Fibroblast of pulmonary artery (primary cell): ENCODE data around the gene LY6G6C.

Experiments
- DNase-seq: peaks from one replicate; pipeline ENCODE4 v3.0.0-alpha.2; 2010; ENCODE audit warnings: low read depth
- H3K4me3 ChIP-seq: replicated peaks from 2 replicates; pipeline ENCODE4 v1.5.1; 2011; ENCODE audit warnings: low read depth, mild to moderate bottlenecking, control low read depth, low read length, moderate library complexity
- TF ChIP-seq, protein P1 (sequence below): IDR thresholded peaks from 2 replicates; pipeline ENCODE4 v1.5.1; 2011; ENCODE audit warnings: mild to moderate bottlenecking, control low read depth, low read length, inconsistent platforms; ENCODE audit errors: missing control alignments

The LY6G6C gene

DNA sequence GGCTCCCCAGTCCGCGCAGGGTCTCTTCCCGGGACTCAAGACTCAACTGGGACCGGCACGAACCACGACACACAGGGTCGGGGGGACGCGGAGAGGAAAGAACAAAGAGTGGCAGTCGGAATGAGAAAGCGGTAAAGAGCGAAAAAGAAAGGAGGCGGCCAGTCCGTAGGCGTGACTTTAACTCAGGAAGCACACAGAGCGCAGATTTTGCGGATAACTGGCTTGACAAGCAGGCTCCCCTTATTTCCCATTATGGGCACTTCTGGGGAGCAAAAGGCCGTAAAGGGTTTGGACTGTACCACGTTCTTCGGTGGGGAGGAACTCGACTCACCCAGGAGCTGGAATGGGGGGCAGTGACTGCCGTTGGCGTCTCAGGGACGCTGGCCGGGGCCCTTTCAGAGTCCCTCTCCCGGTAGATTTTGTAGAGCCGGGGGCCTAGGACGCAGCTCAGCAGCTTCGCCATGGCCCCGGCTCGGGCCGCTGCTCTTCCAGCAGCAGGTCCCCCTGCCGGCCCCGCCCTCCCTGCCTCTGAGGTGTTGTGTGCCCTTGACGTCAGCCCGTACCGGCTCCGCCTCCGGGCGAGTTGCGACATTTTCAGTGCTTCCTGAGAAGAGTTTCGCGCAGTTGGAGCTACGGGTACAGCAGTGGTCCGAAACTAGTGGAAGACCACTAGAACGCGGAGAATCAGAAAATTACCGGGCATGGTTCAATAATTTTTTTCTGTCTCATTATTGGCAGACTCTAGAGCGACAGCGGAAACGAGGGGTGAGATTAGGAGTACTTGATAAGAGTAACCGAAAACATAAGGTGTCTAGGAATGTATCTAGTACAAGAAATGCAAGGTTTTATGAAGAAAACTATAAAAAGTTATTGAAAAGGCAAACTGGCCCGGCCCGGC lies 18.5 kb downstream of the LY6G6C start, which contains the start of gene ABHD16A:
Gene ABHD16A, minus strand, starts transcription at position 506 of the 898 bp plus-strand sequence. Its CDS starts 43 bp downstream, at position 463.
- peak; percentile 99 for DNase-seq
- H3K4me3 ChIP-seq = peak within 1 kb of the TSS; percentile 97
- TF ChIP-seq, protein P1, sequence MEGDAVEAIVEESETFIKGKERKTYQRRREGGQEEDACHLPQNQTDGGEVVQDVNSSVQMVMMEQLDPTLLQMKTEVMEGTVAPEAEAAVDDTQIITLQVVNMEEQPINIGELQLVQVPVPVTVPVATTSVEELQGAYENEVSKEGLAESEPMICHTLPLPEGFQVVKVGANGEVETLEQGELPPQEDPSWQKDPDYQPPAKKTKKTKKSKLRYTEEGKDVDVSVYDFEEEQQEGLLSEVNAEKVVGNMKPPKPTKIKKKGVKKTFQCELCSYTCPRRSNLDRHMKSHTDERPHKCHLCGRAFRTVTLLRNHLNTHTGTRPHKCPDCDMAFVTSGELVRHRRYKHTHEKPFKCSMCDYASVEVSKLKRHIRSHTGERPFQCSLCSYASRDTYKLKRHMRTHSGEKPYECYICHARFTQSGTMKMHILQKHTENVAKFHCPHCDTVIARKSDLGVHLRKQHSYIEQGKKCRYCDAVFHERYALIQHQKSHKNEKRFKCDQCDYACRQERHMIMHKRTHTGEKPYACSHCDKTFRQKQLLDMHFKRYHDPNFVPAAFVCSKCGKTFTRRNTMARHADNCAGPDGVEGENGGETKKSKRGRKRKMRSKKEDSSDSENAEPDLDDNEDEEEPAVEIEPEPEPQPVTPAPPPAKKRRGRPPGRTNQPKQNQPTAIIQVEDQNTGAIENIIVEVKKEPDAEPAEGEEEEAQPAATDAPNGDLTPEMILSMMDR = no peak

DNA sequence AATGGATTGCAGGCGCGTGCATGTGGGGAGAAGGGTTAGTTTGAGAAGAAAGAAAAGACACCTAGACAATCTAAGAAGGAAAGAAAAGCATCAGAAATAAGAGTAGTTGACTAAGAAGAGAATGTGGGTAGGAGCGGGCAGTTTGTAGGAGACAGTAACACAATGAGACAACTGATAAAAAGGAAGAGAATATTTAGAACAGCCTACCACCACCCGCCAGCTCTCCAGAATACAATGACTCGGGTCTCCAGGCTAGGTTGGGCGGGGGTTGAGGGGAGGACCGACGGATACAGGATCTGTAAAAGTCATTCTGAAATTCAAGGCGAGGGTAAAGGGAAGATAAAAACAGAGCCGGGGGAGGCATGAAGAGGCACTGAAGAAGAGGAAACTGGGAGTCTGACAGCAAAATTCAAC lies 19.1 kb downstream of the LY6G6C start:
- H3K4me3 ChIP-seq = peak overlapping the region; percentile 97
- TF ChIP-seq, protein P1 = no peak
- no peak for DNase-seq

DNA sequence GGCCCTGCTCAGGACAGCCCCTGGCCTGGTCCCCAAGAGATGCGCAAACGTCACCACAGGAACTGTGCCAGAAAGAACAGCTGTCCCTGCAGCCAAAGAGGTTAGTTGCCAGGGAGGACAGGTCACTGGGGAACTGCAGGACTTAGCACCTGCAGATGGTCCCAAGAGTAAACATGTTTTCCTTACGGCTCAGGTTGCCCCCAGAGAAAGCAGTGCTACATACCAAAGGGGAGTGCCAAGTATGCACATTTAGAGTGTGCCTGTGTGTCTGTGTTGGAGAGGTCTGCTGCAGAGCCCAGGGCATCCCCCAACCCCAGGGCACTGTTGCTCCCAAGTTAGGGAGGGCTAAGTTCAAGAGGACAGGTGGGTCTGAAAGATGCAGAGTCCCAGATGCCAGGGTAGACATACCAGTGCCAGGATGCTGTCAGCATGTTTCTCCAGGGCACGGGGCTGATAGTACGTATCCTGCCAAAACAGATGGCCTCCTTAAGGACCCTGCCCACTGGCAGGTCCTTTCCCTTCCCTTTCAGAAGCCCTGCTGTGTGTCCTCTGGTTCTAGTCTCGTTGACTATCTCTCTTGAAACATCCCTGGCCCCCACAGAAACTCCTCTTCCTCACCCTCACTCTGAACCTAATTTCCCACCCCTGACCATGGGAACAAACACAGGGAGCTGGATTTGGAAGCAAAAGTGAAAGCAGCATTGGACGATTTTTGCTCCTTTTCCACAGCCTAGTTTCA lies 19.7 kb downstream of the LY6G6C start:
- peak; percentile 25 for DNase-seq
- peak overlapping the region; percentile 97 for H3K4me3 ChIP-seq
- TF ChIP-seq, protein P1 = no peak

DNA sequence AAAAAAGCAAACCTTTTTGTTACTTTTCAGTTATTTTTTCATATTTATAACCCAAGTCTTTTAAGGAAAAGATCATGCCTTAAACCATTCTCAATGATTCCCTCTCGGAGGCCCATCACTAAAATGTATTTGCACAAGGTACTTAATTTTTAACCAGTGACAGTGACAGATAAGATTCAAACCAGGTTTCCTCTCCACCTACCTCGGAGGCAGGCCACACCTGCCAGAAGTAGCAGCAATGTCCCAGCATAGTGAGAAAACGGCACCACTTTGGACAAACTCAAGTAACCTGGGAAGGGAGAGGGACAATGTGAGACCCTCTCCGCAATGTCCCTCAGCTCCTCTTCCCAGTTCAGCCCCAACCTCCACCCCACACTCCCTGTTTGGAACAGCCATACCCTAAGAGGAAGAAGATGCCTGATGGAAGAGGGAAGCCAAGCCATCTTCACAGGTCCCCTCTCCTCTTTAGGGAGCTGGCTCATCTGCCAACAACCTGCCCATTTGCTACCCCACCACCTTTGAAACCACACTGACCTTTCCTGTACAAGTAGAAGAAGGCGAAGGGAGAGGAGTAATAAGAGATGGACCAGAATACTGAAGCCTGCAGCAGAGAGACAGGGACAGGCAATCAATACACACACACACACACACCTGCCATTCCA lies 20.7 kb downstream of the LY6G6C start:
- no peak overlapping the region for H3K4me3 ChIP-seq
- DNase-seq = no peak
- TF ChIP-seq, protein P1 = no peak

DNA sequence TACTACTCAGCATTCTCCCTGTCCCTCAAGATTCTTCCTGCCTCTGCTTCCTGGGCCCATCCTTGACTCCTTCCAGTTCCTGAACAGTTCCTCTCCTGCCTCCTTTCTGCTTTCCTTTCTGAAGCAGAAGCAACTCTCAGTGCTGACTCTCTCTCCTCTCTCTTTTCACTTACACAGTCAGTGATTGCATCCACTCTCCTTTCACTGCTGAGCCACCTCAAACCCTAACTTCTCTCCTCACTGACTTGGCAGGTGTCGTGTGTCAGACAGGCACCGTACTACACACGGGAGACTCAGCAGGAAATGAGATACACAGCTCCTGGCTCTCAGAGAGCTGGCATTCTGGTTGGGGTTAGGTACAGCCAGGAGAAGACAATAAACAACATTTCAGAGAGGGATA lies 24.0 kb downstream of the LY6G6C start:
- no peak overlapping the region for H3K4me3 ChIP-seq
- TF ChIP-seq, protein P1 = no peak
- DNase-seq = no peak

DNA sequence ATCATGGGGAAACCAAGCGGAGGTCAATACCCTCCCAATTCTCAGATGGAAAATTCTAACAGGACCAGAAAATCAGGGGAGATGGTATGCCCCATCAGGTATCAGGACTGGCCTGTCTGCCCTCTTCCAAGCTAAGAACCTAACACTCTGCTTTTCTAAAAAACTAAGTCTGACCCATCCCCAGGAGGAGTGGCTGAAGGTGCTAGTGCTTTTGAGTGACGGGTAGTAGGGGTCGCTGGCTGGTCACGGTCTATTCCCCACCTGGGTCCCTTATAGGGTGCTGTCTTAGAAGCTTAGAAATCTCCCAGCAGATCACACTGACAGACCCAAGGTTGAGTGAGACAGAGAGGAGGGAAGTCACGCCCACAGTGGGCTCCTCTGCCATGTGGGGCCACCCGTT lies 28.0 kb downstream of the LY6G6C start:
- no peak overlapping the region for H3K4me3 ChIP-seq
- TF ChIP-seq, protein P1 = no peak
- no peak for DNase-seq
